ENCODE results near the gene WWOX.

DNA sequence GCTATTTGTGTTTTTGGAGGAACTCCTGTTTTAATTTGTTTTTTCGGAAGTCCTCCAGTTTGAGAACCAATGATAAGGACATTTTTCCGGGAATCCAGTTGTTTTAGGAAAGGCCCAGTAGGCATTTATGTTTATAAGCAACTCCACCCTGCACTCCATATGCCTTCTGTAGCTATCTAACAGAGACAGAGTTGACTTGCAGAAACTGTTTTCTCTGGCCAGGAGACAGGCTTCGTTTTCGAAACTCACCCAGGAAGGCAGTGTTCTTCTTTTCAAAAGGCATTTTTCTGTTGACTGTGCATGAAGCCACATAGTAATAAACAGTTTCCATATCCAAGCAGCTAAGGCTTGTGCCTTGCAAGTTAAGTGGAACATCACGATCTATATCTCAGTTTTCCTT lies 587.1 kb downstream of the WWOX start:
- TF ChIP-seq, protein P1, sequence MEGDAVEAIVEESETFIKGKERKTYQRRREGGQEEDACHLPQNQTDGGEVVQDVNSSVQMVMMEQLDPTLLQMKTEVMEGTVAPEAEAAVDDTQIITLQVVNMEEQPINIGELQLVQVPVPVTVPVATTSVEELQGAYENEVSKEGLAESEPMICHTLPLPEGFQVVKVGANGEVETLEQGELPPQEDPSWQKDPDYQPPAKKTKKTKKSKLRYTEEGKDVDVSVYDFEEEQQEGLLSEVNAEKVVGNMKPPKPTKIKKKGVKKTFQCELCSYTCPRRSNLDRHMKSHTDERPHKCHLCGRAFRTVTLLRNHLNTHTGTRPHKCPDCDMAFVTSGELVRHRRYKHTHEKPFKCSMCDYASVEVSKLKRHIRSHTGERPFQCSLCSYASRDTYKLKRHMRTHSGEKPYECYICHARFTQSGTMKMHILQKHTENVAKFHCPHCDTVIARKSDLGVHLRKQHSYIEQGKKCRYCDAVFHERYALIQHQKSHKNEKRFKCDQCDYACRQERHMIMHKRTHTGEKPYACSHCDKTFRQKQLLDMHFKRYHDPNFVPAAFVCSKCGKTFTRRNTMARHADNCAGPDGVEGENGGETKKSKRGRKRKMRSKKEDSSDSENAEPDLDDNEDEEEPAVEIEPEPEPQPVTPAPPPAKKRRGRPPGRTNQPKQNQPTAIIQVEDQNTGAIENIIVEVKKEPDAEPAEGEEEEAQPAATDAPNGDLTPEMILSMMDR (IDR thresholded peaks at IDR 0.05 in 8 of 11, conservative IDR thresholded peaks at IDR 0.05 in 3 of 11), result no peak
- no peak for TF ChIP-seq POLR2AphosphoS5 (IDR thresholded peaks at IDR 0.05)
